HepG2 (cell line): ENCODE data around the gene R3HCC1L. TPM values are rescaled to one million over a fixed set of nuclear protein-coding genes. Genes with fewer than 3 reads are reported as not detected.

ENCODE experiments used
- CAMTA2 ChIP-seq: sonication (generic); formaldehyde crosslinking; IDR thresholded peaks from 2 replicates; pipeline ENCODE4 v1.4.0; 2020; ENCODE audit warnings: mild to moderate bottlenecking, missing genetic modification reagents, borderline replicate concordance
- HIC2 ChIP-seq: sonication (generic); formaldehyde crosslinking; IDR thresholded peaks from 2 replicates; pipeline ENCODE4 v1.9.0; 2022; ENCODE audit warnings: low read depth, missing genetic modification reagents
- KLF16 ChIP-seq, 2 experiments: sonication (generic) in 1 of 2; formaldehyde crosslinking in 1 of 2; IDR thresholded peaks; 2 replicates each; pipeline versions ENCODE4 v1.6.1 to v1.8.0; 2016 to 2023; ENCODE audit warnings: missing genetic modification reagents in 2 of 2, missing compliant biosample characterization in 1 of 2
- NFKB2 ChIP-seq: sonication (generic); formaldehyde crosslinking; IDR thresholded peaks from 2 replicates; pipeline ENCODE4 v1.4.0; 2020; ENCODE audit warnings: missing genetic modification reagents, borderline replicate concordance
- SKIL ChIP-seq: sonication (generic); formaldehyde crosslinking; IDR thresholded peaks from 2 replicates; pipeline ENCODE4 v1.8.0; 2022; ENCODE audit warnings: missing genetic modification reagents, mild to moderate bottlenecking, moderate library complexity, borderline replicate concordance
- SRF ChIP-seq: IDR thresholded peaks from 2 replicates; pipeline ENCODE4 v1.6.1; 2011; ENCODE audit warnings: mild to moderate bottlenecking, low read depth, low read length, moderate library complexity
- TEAD3 ChIP-seq: optimal IDR thresholded peaks from 2 replicates; pipeline ENCODE3; 2016; ENCODE audit warnings: borderline replicate concordance
- ZKSCAN8 ChIP-seq: IDR thresholded peaks from 2 replicates; pipeline ENCODE4 v1.6.1; 2016; ENCODE audit warnings: borderline replicate concordance, missing genetic modification reagents, missing compliant biosample characterization
- ZNF251 ChIP-seq: sonication (generic); formaldehyde crosslinking; IDR thresholded peaks from 2 replicates; pipeline ENCODE4 v1.9.0; 2021; ENCODE audit warnings: mild to moderate bottlenecking, missing genetic modification reagents
- ZNF253 ChIP-seq: sonication (generic); formaldehyde crosslinking; IDR thresholded peaks from 2 replicates; pipeline ENCODE4 v1.8.0; 2022; ENCODE audit warnings: mild to moderate bottlenecking, missing genetic modification reagents, borderline replicate concordance
- ZNF703 ChIP-seq: sonication (generic); formaldehyde crosslinking; IDR thresholded peaks from 2 replicates; pipeline ENCODE4 v1.5.1; 2020; ENCODE audit warnings: missing genetic modification reagents, mild to moderate bottlenecking, moderate library complexity, borderline replicate concordance
- ZSCAN25 ChIP-seq: sonication (generic); formaldehyde crosslinking; IDR thresholded peaks from 2 replicates; pipeline ENCODE4 v1.8.0; 2022; ENCODE audit warnings: mild to moderate bottlenecking, missing genetic modification reagents
- polyA plus RNA-seq, 8 experiments: library from polyadenylated mRNA; depleted of rRNA in 3 of 8; stranded (reverse) in 7 of 8; unstranded in 1 of 8; fragments of >200 nt; fragmentation: Illumina TruSeq in 4 of 8; extraction: Trizol in 4 of 8; gene quantifications; 2 replicates each; pipeline versions ENCODE4 v1.2.1 to v1.2.3, GENCODE V29; 2011 to 2016; ENCODE audit warnings: low read depth in 4 of 8, missing spikeins in 1 of 8, mixed read lengths in 1 of 8; ENCODE audit not compliant: insufficient read depth in 1 of 8
- total RNA-seq, 5 experiments: library from RNA; depleted of rRNA; stranded (reverse); fragments of >200 nt; fragmentation: Illumina TruSeq; extraction: Trizol; gene quantifications; 2 replicates each; pipeline ENCODE4 v1.2.3, GENCODE V29; 2016; ENCODE audit warnings: low read depth in 1 of 5
- TF ChIP-seq, protein P1 (sequence below): sonication (generic); IDR thresholded peaks from 2 replicates; pipeline ENCODE4 v1.6.1; 2016; ENCODE audit warnings: low read depth, borderline replicate concordance
- TF ChIP-seq, protein P2 (sequence below): fragments of 450-650 bp; IDR thresholded peaks from 2 replicates; pipeline ENCODE4 v1.6.1; 2017; ENCODE audit warnings: mild to moderate bottlenecking
- TF ChIP-seq, protein P3 (sequence below): IDR thresholded peaks from 2 replicates; pipeline ENCODE4 v1.6.1; 2012; ENCODE audit warnings: low read length, improper control_type of control experiment

The R3HCC1L gene
- total and polyA plus RNA-seq, 2 of the 13 experiments (the other 11 are each of a cell fraction or from before 2014, with no cell fraction given), result 6.5 to 12.2 TPM

DNA sequence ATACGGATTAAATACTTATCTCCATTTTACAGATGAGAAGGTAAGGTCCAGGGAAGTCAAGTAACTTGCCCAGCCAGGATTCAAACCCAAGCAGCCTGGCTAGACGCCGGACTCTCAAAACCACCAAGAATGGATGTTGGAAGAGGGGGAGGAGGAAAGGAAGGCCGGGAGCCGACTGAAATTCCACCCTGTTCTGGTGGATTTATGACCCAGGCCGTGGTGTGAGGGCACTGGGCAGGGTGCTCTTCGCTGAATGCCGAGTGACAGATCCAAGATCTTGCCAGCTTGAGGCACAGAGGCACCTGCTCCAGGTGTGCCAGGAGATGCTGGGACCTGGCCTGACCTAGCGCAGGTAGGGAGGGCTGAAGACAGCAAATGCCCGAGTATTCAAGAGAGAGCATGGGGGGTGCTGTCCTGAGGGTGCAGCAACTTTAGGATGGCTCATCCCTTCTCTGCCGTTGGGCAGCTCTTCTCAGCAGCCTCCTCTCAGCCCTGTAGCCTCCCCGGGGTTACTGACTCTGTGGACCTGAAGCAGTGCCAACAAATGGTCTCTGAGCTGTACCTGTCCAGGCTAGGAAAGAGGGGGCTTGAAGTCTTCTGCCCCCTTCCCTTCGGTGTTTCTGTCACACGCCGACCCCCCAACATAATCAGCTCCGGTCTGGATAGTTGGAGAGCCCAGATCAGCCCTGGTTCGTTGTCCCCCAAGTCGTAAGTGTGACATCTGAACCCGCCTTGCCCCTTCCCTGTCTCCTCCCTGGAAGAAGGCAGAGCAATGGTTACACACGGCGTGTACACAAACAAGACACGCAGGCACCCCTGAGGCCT is 132.8 kb downstream of the R3HCC1L start (continued):
- TF ChIP-seq, protein P1, sequence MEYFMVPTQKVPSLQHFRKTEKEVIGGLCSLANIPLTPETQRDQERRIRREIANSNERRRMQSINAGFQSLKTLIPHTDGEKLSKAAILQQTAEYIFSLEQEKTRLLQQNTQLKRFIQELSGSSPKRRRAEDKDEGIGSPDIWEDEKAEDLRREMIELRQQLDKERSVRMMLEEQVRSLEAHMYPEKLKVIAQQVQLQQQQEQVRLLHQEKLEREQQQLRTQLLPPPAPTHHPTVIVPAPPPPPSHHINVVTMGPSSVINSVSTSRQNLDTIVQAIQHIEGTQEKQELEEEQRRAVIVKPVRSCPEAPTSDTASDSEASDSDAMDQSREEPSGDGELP, result no peak
- no peak for TF ChIP-seq ZNF253 (CRISPR knock-in tag)
- no peak for TF ChIP-seq KLF16 (CRISPR knock-in tag; IDR thresholded peaks at IDR 0.05)
- 0 out of 2 replicates have a peak, but pooled peaks have one; percentile 35 for TF ChIP-seq ZNF703 (CRISPR knock-in tag)
- no peak for TF ChIP-seq SRF
- TF ChIP-seq, protein P2, sequence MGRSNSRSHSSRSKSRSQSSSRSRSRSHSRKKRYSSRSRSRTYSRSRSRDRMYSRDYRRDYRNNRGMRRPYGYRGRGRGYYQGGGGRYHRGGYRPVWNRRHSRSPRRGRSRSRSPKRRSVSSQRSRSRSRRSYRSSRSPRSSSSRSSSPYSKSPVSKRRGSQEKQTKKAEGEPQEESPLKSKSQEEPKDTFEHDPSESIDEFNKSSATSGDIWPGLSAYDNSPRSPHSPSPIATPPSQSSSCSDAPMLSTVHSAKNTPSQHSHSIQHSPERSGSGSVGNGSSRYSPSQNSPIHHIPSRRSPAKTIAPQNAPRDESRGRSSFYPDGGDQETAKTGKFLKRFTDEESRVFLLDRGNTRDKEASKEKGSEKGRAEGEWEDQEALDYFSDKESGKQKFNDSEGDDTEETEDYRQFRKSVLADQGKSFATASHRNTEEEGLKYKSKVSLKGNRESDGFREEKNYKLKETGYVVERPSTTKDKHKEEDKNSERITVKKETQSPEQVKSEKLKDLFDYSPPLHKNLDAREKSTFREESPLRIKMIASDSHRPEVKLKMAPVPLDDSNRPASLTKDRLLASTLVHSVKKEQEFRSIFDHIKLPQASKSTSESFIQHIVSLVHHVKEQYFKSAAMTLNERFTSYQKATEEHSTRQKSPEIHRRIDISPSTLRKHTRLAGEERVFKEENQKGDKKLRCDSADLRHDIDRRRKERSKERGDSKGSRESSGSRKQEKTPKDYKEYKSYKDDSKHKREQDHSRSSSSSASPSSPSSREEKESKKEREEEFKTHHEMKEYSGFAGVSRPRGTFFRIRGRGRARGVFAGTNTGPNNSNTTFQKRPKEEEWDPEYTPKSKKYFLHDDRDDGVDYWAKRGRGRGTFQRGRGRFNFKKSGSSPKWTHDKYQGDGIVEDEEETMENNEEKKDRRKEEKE, result no peak
- TF ChIP-seq, protein P3, sequence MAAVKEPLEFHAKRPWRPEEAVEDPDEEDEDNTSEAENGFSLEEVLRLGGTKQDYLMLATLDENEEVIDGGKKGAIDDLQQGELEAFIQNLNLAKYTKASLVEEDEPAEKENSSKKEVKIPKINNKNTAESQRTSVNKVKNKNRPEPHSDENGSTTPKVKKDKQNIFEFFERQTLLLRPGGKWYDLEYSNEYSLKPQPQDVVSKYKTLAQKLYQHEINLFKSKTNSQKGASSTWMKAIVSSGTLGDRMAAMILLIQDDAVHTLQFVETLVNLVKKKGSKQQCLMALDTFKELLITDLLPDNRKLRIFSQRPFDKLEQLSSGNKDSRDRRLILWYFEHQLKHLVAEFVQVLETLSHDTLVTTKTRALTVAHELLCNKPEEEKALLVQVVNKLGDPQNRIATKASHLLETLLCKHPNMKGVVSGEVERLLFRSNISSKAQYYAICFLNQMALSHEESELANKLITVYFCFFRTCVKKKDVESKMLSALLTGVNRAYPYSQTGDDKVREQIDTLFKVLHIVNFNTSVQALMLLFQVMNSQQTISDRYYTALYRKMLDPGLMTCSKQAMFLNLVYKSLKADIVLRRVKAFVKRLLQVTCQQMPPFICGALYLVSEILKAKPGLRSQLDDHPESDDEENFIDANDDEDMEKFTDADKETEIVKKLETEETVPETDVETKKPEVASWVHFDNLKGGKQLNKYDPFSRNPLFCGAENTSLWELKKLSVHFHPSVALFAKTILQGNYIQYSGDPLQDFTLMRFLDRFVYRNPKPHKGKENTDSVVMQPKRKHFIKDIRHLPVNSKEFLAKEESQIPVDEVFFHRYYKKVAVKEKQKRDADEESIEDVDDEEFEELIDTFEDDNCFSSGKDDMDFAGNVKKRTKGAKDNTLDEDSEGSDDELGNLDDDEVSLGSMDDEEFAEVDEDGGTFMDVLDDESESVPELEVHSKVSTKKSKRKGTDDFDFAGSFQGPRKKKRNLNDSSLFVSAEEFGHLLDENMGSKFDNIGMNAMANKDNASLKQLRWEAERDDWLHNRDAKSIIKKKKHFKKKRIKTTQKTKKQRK, result no peak
- no peak for TF ChIP-seq CAMTA2 (CRISPR knock-in tag)
- no peak for TF ChIP-seq HIC2
- no peak for TF ChIP-seq ZNF251 (CRISPR knock-in tag)
- no peak for TF ChIP-seq ZKSCAN8 (CRISPR knock-in tag)
- no peak for TF ChIP-seq SKIL (CRISPR knock-in tag)
- TF ChIP-seq ZSCAN25, result 0 out of 2 replicates have a peak, but pooled peaks have one; percentile 48
- no peak for TF ChIP-seq NFKB2 (CRISPR knock-in tag)
- TF ChIP-seq TEAD3, result no peak
